ENCODE data around the gene FHIP1B. TPM values are rescaled to one million over a fixed set of nuclear protein-coding genes. Genes with fewer than 3 reads are reported as not detected.

The FHIP1B gene
- total and polyA plus RNA-seq, 11 donors: 13.1 to 30.3 (median 16.3) TPM

GRCh38 chr11:6175440-6175839 is 59.0 kb downstream of the FHIP1B start:
- no peaks in the 10 kb centered on the region for H3K27me3 ChIP-seq
- H3K4me3 ChIP-seq: no peak overlapping the region
- TF ChIP-seq, protein P1, sequence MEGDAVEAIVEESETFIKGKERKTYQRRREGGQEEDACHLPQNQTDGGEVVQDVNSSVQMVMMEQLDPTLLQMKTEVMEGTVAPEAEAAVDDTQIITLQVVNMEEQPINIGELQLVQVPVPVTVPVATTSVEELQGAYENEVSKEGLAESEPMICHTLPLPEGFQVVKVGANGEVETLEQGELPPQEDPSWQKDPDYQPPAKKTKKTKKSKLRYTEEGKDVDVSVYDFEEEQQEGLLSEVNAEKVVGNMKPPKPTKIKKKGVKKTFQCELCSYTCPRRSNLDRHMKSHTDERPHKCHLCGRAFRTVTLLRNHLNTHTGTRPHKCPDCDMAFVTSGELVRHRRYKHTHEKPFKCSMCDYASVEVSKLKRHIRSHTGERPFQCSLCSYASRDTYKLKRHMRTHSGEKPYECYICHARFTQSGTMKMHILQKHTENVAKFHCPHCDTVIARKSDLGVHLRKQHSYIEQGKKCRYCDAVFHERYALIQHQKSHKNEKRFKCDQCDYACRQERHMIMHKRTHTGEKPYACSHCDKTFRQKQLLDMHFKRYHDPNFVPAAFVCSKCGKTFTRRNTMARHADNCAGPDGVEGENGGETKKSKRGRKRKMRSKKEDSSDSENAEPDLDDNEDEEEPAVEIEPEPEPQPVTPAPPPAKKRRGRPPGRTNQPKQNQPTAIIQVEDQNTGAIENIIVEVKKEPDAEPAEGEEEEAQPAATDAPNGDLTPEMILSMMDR (IDR thresholded peaks at IDR 0.05): no peak
- no peak for TF ChIP-seq POLR2A (IDR thresholded peaks at IDR 0.05)
- ATAC-seq (no peak), DNase-seq (no peak)
- H3K9me3 ChIP-seq: peaks cover 0 to 4% (median 0%) of the 10 kb centered on the region in 12 donors
- H3K4me1 ChIP-seq: peaks cover 0 to 12% (median 0%) of the 10 kb centered on the region in 12 donors
- no peaks in the 10 kb centered on the region for H3K36me3 ChIP-seq
- intact Hi-C loops (cut with DNase I): no loop called here
- WGBS, 4 donors: 52 to 58% (median 53%) methylated on average over 2 of the region's 2 CpGs
- no peak overlapping the region for H3K27ac ChIP-seq

- intact Hi-C loops (cut with DNase I): no loop called here
- TF ChIP-seq POLR2A (IDR thresholded peaks at IDR 0.05): no peak
- TF ChIP-seq, protein P1 (IDR thresholded peaks at IDR 0.05): no peak
- H3K9me3 ChIP-seq: peaks cover 0 to 12% (median under 1%) of the 10 kb centered on the region in 12 donors
- 67 to 90% (median 83%) methylated on average over 1 of the region's 1 CpG for WGBS, 4 donors
- DNase-seq (no peak), ATAC-seq (no peak)
- H3K27ac ChIP-seq: no peak within 1 kb of the TSS
- no peak within 1 kb of the TSS for H3K4me3 ChIP-seq
- H3K27me3 ChIP-seq: no peaks in the 10 kb centered on the region
- H3K36me3 ChIP-seq: no peaks in the 10 kb centered on the region
- H3K4me1 ChIP-seq: no peaks in the 10 kb centered on the region
These were observed 64.2 kb downstream of the FHIP1B start, which contains the start of gene OR52B2 for GRCh38 chr11:6170226-6170625. TSS of gene OR52B2 (minus strand) at chr11:6170326. CDS start at chr11:6170326, 0 bp downstream.

Other genes starting within 250 kb of the FHIP1B start
- gene OR52L1, start 247.7 kb downstream of the FHIP1B start, total RNA-seq: not detected
- not detected for gene OR52L1, start 247.7 kb downstream of the FHIP1B start, polyA plus RNA-seq
- under 1 TPM in 1 of 9 donors, not detected in 8; 0.40 TPM for gene OR56A4, start 227.7 kb downstream of the FHIP1B start, total RNA-seq
- gene OR56A4, start 227.7 kb downstream of the FHIP1B start, polyA plus RNA-seq: not detected
- gene OR56A1, start 203.9 kb downstream of the FHIP1B start, total RNA-seq: under 1 TPM in 2 of 9 donors, not detected in 7; 0.03 to 0.06 TPM
- not detected for gene OR56A1, start 203.9 kb downstream of the FHIP1B start, polyA plus RNA-seq
- not detected for gene OR56B4, start 127.0 kb downstream of the FHIP1B start, total RNA-seq
- gene OR56B4, start 127.0 kb downstream of the FHIP1B start, polyA plus RNA-seq: not detected
- not detected for gene OR52B2, start 64.3 kb downstream of the FHIP1B start, total RNA-seq
- gene OR52B2, start 64.3 kb downstream of the FHIP1B start, polyA plus RNA-seq: not detected
- not detected for gene OR52W1, start 35.4 kb downstream of the FHIP1B start, total RNA-seq
- gene OR52W1, start 35.4 kb downstream of the FHIP1B start, polyA plus RNA-seq: not detected
- gene C11orf42, start 29.1 kb downstream of the FHIP1B start, total RNA-seq: not detected
- not detected for gene C11orf42, start 29.1 kb downstream of the FHIP1B start, polyA plus RNA-seq
- gene CNGA4, start 4.5 kb upstream of the FHIP1B start, total RNA-seq: not detected
- gene CNGA4, start 4.5 kb upstream of the FHIP1B start, polyA plus RNA-seq: under 1 TPM; 0.06 to 0.11 TPM
- gene CCKBR, start 25.2 kb upstream of the FHIP1B start, total RNA-seq: under 1 TPM in 1 of 9 donors, not detected in 8; 0.14 TPM
- gene CCKBR, start 25.2 kb upstream of the FHIP1B start, polyA plus RNA-seq: not detected
- 100 to 1,000 TPM in 4 of 9 donors, 10 to 100 TPM in 5; 40.4 to 155 (median 86.7) TPM for gene CAVIN3, start 85.9 kb upstream of the FHIP1B start, total RNA-seq
- gene CAVIN3, start 85.9 kb upstream of the FHIP1B start, polyA plus RNA-seq: 100 to 1,000 TPM in 1 of 2 donors, 10 to 100 TPM in 1; 92.8 to 126 TPM
- gene SMPD1, start 155.8 kb upstream of the FHIP1B start, total RNA-seq: 10 to 100 TPM; 53.8 to 92.3 (median 67.8) TPM
- gene SMPD1, start 155.8 kb upstream of the FHIP1B start, polyA plus RNA-seq: 10 to 100 TPM; 56.2 to 64.9 TPM
- 100 to 1,000 TPM in 2 of 9 donors, 10 to 100 TPM in 7; 50.3 to 101 (median 83.5) TPM for gene APBB1, start 184.5 kb upstream of the FHIP1B start, total RNA-seq
- 100 to 1,000 TPM in 1 of 2 donors, 10 to 100 TPM in 1; 69.5 to 103 TPM for gene APBB1, start 184.5 kb upstream of the FHIP1B start, polyA plus RNA-seq
- gene HPX, start 206.4 kb upstream of the FHIP1B start, total RNA-seq: 1 to 10 TPM in 1 of 9 donors, under 1 TPM in 3, not detected in 5; 0.17 to 1.5 (median 0.35) TPM
- gene HPX, start 206.4 kb upstream of the FHIP1B start, polyA plus RNA-seq: under 1 TPM; 0.33 to 0.46 TPM
- gene TRIM3, start 239.3 kb upstream of the FHIP1B start, total RNA-seq: 10 to 100 TPM in 6 of 9 donors, 1 to 10 TPM in 3; 7.7 to 18.8 (median 10.4) TPM
- gene TRIM3, start 239.3 kb upstream of the FHIP1B start, polyA plus RNA-seq: 10 to 100 TPM in 1 of 2 donors, 1 to 10 TPM in 1; 9.8 to 14.7 TPM
- 10 to 100 TPM; 10.7 to 24.9 (median 18.9) TPM for gene ARFIP2, start 246.7 kb upstream of the FHIP1B start, total RNA-seq
- 10 to 100 TPM; 14.0 to 36.7 TPM for gene ARFIP2, start 246.7 kb upstream of the FHIP1B start, polyA plus RNA-seq
- gene TIMM10B, start 246.9 kb upstream of the FHIP1B start, total RNA-seq: 10 to 100 TPM; 13.2 to 26.9 (median 16.1) TPM
- 10 to 100 TPM in 1 of 2 donors, 1 to 10 TPM in 1; 9.5 to 24.1 TPM for gene TIMM10B, start 246.9 kb upstream of the FHIP1B start, polyA plus RNA-seq

Measured in heart left ventricle (tissue), 16 donors.